Gastrocnemius medialis (tissue), 4 donors: ENCODE data around the gene CENPVL2. TPM values are rescaled to one million over a fixed set of nuclear protein-coding genes. Genes with fewer than 3 reads are reported as not detected.
"Not testable (repeated sequence)": the region's sequence is repeated elsewhere in the genome, so short reads cannot be mapped to it uniquely, and the experiment has no call there.

Experiments
- ATAC-seq, 2 donors: fragments of 150-250 bp; one replicate each; pipeline ENCODE4 v1.9.1; 2016
- DNase-seq, 2 donors: peaks; one replicate each; pipeline ENCODE4 v3.0.0-alpha.2; 2019
- H3K27ac ChIP-seq, 4 donors: fragments of 200-600 bp; sonication (generic); 1 replicate in 1 of 4; 2 replicates in 3 of 4; pipeline ENCODE4 v1.5.1; 2016 to 2018; ENCODE audit warnings: mild to moderate bottlenecking in 2 of 4, moderate library complexity in 1 of 4
- H3K27me3 ChIP-seq, 3 donors: fragments of 200-600 bp; sonication (generic) in 2 of 3; 1 replicate in 1 of 3; 2 replicates in 2 of 3; pipeline versions ENCODE4 v1.5.1 to v1.6.0; 2016 to 2019; ENCODE audit warnings: mild to moderate bottlenecking in 1 of 3, moderate library complexity in 1 of 3
- H3K36me3 ChIP-seq, 2 donors: fragments of 200-600 bp; sonication (generic) in 1 of 2; one replicate each; pipeline ENCODE4 v1.5.1; 2017 to 2018
- H3K4me1 ChIP-seq, 2 donors: fragments of 200-600 bp; sonication (generic) in 1 of 2; one replicate each; pipeline ENCODE4 v1.5.1; 2016 to 2017; ENCODE audit warnings: mild to moderate bottlenecking in 2 of 2
- H3K4me3 ChIP-seq, 4 donors: fragments of 200-600 bp; sonication (generic) in 3 of 4; 1 replicate in 1 of 4; 2 replicates in 3 of 4; pipeline ENCODE4 v1.5.1; 2016 to 2019; ENCODE audit warnings: mild to moderate bottlenecking in 2 of 4
- H3K9me3 ChIP-seq, 3 donors: fragments of 200-600 bp; sonication (generic) in 2 of 3; 1 replicate in 1 of 3; 2 replicates in 2 of 3; pipeline ENCODE4 v1.5.1; 2016 to 2019
- POLR2A ChIP-seq, 2 donors: fragments of 450-650 bp; IDR thresholded peaks; one replicate each; pipeline ENCODE4 v1.6.1; 2017; ENCODE audit warnings: antibody characterized with exemption in 2 of 2, mild to moderate bottlenecking in 2 of 2, moderate library complexity in 2 of 2
- in situ Hi-C, 4 donors: fragments of 200-750 bp; cut with MboI; loops; one replicate each; pipeline versions ENCODE4 v1.15.0 to v1.8.0; 2017; ENCODE audit warnings: low sequenced_read_pairs in 4 of 4
- intact Hi-C: fragments of 100-400 bp; cut with DNase I; formaldehyde crosslinking; loops from one replicate; pipeline ENCODE4 v1.15.1; 2023; ENCODE audit warnings: low total_unique reads
- total RNA-seq, 4 donors: library from RNA; depleted of rRNA; stranded (reverse); fragments of >200 nt; gene quantifications; one replicate each; pipeline versions ENCODE4 v1.1.0 to v1.2.3, GENCODE V29; 2016
- TF ChIP-seq, protein P1 (sequence below), 5 experiments: fragments of 450-650 bp in 3 of 5; fragments of 200-600 bp in 2 of 5; sonication (generic) in 2 of 5; IDR thresholded peaks in 4 of 5; conservative IDR thresholded peaks in 1 of 5; 1 replicate in 4 of 5; 2 replicates in 1 of 5; pipeline ENCODE4 v1.5.1; 2016 to 2019; ENCODE audit warnings: antibody characterized with exemption in 5 of 5, mild to moderate bottlenecking in 3 of 5, moderate library complexity in 3 of 5

CENPVL2 gene
- not detected for total RNA-seq

DNA sequence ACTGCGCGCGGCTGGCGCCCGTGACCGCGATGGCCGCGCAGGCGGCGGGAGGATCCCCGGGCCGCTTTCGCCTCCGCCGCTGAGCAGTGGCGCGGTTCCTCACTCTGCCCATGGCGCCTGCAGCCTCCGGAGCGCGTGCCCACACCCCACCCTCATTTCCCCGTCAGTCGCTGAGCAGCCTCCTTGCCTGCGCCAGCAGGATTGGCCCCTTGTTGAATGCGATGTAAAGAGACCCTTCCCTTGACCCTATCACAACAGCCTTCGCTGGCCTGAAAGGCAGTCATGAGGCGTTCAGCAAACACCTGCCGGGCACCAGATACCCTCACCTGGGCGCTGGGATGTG lies at the start of gene CENPVL2:
Gene CENPVL2 (minus strand): TSS at position 112 of the 343 bp plus-strand sequence. CDS start 0 bp downstream, at position 112.
- intact Hi-C loops, ATAC-seq, H3K36me3 ChIP-seq, H3K4me1 ChIP-seq, in situ Hi-C loops, H3K9me3 ChIP-seq, H3K27me3 ChIP-seq, H3K27ac ChIP-seq, DNase-seq, H3K4me3 ChIP-seq: not testable (repeated sequence)

DNA sequence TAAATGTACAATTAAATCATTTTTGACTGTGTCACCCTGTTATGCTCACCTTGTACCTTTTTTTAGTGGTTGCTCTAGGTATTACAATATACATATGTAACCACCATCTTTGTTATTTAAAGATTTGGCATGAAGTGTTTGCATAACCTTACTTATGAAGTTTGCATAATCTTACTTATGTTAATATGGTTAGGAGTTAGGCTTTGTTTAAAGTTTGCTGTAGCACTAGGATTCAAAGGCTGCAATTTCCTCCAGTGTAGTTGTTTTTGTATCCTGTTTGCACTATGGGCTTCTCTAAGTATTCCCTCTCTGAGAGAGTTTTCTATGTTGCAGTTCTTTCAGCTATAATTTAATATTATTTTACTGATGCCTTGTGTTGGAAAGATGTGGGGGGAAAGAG lies 45.6 kb upstream of the CENPVL2 start:
- no peak overlapping the region for H3K4me3 ChIP-seq
- H3K27ac ChIP-seq: no peak overlapping the region
- no peaks in the 10 kb centered on the region for H3K4me1 ChIP-seq
- H3K36me3 ChIP-seq: no peaks in the 10 kb centered on the region
- DNase-seq (no peak), ATAC-seq (no peak)
- TF ChIP-seq, protein P1, sequence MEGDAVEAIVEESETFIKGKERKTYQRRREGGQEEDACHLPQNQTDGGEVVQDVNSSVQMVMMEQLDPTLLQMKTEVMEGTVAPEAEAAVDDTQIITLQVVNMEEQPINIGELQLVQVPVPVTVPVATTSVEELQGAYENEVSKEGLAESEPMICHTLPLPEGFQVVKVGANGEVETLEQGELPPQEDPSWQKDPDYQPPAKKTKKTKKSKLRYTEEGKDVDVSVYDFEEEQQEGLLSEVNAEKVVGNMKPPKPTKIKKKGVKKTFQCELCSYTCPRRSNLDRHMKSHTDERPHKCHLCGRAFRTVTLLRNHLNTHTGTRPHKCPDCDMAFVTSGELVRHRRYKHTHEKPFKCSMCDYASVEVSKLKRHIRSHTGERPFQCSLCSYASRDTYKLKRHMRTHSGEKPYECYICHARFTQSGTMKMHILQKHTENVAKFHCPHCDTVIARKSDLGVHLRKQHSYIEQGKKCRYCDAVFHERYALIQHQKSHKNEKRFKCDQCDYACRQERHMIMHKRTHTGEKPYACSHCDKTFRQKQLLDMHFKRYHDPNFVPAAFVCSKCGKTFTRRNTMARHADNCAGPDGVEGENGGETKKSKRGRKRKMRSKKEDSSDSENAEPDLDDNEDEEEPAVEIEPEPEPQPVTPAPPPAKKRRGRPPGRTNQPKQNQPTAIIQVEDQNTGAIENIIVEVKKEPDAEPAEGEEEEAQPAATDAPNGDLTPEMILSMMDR (IDR thresholded peaks at IDR 0.05 in 4 of 5, conservative IDR thresholded peaks at IDR 0.05 in 1 of 5): no peak
- TF ChIP-seq POLR2A (IDR thresholded peaks at IDR 0.05): no peak
- peaks cover 0 to 13% (median 0%) of the 10 kb centered on the region in 3 donors for H3K27me3 ChIP-seq
- H3K9me3 ChIP-seq: no peaks in the 10 kb centered on the region
- in situ Hi-C loops (loop anchor here in 1 of 4 donors (25.0 kb wide), 1 partner anchor 109 kb away; no protein-coding TSS in a partner anchor), intact Hi-C loops (no loop called here)

DNA sequence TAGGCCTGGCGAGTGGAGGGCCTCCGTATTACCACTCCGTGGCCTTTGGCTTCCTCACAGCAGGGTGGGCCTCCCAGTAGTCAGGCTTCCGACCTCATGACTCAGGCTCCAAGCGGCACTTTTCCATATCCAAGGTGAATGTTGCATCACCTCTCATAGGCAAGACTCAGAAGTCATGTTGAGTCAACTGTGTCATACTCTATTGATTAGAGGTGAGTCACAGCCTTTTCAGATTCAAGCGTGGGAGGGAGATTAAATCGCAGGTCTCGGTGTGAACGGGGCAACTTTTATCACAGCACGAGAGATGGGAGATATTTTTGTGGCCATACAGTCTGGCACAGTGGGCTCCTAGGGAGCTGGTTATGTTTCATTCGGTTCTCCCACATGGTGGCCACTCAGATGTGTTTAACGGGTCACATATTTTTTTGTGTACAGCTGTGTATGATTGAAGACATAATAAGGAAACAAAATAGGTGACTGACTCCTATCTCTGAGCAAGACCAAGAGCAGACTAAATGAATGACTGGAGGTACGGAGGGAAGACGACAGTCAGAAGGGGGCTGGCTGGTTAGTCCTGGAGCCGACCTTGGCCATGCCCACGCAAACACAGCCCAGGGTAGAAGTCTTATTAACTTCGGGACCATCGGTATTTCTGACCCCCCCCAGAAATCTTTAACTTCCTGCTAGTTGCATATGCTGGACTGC lies 30.5 kb upstream of the CENPVL2 start:
- H3K4me1 ChIP-seq, H3K27ac ChIP-seq, DNase-seq, H3K36me3 ChIP-seq, H3K27me3 ChIP-seq, H3K4me3 ChIP-seq, H3K9me3 ChIP-seq, ATAC-seq, intact Hi-C loops, in situ Hi-C loops: not testable (repeated sequence)

DNA sequence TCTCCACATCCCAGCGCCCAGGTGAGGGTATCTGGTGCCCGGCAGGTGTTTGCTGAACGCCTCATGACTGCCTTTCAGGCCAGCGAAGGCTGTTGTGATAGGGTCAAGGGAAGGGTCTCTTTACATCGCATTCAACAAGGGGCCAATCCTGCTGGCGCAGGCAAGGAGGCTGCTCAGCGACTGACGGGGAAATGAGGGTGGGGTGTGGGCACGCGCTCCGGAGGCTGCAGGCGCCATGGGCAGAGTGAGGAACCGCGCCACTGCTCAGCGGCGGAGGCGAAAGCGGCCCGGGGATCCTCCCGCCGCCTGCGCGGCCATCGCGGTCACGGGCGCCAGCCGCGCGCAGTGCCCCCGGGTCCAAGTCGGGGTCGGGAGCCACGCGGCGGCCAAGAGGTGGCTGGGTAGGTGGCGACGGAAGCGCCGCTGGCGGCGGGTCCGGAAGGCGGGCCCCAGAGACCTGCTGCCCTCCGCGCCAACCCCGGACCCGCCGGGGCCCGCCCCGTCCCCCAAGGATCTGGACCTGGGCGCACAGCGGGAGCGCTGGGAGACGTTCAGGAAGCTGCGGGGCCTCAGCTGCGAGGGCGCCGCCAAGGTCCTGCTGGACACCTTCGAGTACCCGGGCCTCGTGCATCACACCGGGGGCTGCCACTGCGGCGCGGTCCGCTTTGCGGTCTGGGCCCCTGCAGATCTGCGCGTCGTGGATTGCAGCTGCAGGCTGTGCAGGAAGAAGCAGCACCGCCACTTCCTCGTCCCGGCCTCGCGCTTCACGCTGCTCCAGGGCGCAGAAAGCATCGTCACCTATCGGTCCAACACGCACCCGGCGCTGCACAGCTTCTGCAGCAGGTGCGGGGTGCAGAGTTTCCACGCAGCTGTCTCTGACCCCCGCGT lies 27.9 kb upstream of the CENPVL2 start, which contains the start of gene CENPVL1:
Gene CENPVL1 (plus strand): TSS at position 236 of the 888 bp plus-strand sequence. CDS start 0 bp downstream, at position 236.
- ATAC-seq, in situ Hi-C loops, intact Hi-C loops: not testable (repeated sequence)

DNA sequence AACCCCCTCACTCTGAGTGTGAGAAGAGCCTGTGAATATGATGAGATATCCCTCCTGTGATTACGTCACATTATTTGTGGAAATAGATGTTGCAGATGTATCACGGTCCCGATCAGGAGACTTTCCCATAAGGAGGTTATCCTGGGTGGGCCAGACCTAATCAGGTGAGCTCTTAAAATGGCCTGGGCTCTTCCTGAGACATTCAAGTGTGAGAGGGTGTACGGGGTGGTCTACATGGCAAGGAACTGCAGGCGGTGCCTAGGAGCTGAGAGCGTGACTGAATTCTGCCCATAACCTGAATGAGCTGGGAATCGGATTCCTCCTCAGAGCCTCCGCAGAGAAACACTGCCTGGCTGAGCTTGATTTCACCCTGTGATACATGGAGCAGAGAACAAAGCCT lies 14.8 kb upstream of the CENPVL2 start:
- intact Hi-C loops: no loop called here

More for the DNA sequence above, 27.9 kb upstream of the CENPVL2 start, which contains the start of gene CENPVL1:
- DNase-seq, H3K4me1 ChIP-seq, H3K4me3 ChIP-seq, H3K36me3 ChIP-seq, H3K9me3 ChIP-seq, H3K27me3 ChIP-seq, H3K27ac ChIP-seq: not testable (repeated sequence)

More for the DNA sequence above, 14.8 kb upstream of the CENPVL2 start:
- in situ Hi-C loops: no loop called here
- Histone ChIP-seq H3K27ac (no peak overlapping the region), H3K36me3 (no peaks in the 10 kb centered on the region), H3K4me1 (no peaks in the 10 kb centered on the region), H3K4me3 (no peak overlapping the region), H3K27me3 (no peaks in the 10 kb centered on the region), H3K9me3 (no peaks in the 10 kb centered on the region)
- no peak for DNase-seq
- TF ChIP-seq POLR2A (IDR thresholded peaks at IDR 0.05): no peak
- TF ChIP-seq, protein P1 (IDR thresholded peaks at IDR 0.05 in 4 of 5, conservative IDR thresholded peaks at IDR 0.05 in 1 of 5): no peak
- no peak for ATAC-seq
